Colonic mucosa (tissue), 4 donors: ENCODE measurements around the gene GLE1. TPM values are rescaled to one million over a fixed set of nuclear protein-coding genes. Genes with fewer than 3 reads are reported as not detected.

Source experiments
- DNase-seq: peaks from one replicate; pipeline ENCODE4 v3.0.0-alpha.2; 2020
- H3K27ac ChIP-seq: fragments of 200-600 bp; one replicate; pipeline ENCODE4 v1.8.0; 2021
- H3K27me3 ChIP-seq: fragments of 200-600 bp; one replicate; pipeline ENCODE4 v1.8.0; 2021
- H3K36me3 ChIP-seq: fragments of 200-600 bp; one replicate; pipeline ENCODE4 v1.8.0; 2021
- H3K4me1 ChIP-seq: fragments of 200-600 bp; one replicate; pipeline ENCODE4 v1.8.0; 2021; ENCODE audit warnings: mild to moderate bottlenecking
- H3K4me3 ChIP-seq: fragments of 200-600 bp; one replicate; pipeline ENCODE4 v1.8.0; 2021
- H3K9ac ChIP-seq, 2 donors: one replicate each; pipeline ENCODE4 v1.7.0; 2013; ENCODE audit warnings: control low read depth in 2 of 2, low read depth in 2 of 2, low read length in 2 of 2
- H3K9me3 ChIP-seq: fragments of 200-600 bp; one replicate; pipeline ENCODE4 v1.8.0; 2021
- intact Hi-C: fragments of 100-400 bp; cut with DNase I; formaldehyde crosslinking; loops from one replicate; pipeline ENCODE4 v1.14.1; 2022
- total RNA-seq, 2 donors: library from RNA; stranded (reverse); fragmentation: NEBNext Ultra II Directional in 1 of 2; extraction: Animal tissue kit (Norgen Biotek cat#: 25700) in 1 of 2; gene quantifications; one replicate each; pipeline ENCODE4 v1.2.1, GENCODE V29; 2021
- TF ChIP-seq, protein P1 (sequence below): fragments of 200-600 bp; IDR thresholded peaks from one replicate; pipeline ENCODE4 v1.8.0; 2022; ENCODE audit warnings: antibody characterized with exemption, mild to moderate bottlenecking
- donor health status: healthy.
- donor health status: DM: no; HTN: no; CAD: no.
- donor health status: DM: no; HTN: no; CAD: no.

Gene GLE1
- total RNA-seq, 2 donors from 2014 or later, result 30.7 to 44.5 TPM

DNA sequence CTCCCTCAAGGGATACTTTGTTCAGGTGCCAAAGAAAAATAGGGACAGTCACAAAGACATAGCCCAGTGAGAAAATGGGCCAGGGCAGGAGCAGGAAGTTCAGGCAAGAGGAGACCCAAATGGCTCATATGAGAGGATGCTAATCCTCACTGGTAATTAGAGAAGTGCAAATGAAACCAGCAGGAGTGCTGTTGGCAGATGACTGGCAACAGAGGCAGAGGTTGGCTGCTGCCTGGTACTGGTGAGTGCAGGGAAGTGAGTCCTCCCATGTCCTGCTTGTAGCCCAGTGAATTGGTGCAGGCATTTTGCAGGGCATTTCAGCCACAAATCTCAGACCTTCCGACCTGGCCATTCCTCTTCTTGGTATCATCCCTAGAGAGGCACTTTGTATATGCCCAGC, 25.3 kb upstream of the GLE1 start:
- DNase-seq, result no peak
- Histone ChIP-seq H3K9me3 (no peaks in the 10 kb centered on the region), H3K36me3 (peaks cover 4% of the 10 kb centered on the region), H3K27me3 (no peaks in the 10 kb centered on the region), H3K9ac (no peak overlapping the region), H3K27ac (no peak overlapping the region), H3K4me3 (no peak overlapping the region), H3K4me1 (no peaks in the 10 kb centered on the region)
- TF ChIP-seq, protein P1, sequence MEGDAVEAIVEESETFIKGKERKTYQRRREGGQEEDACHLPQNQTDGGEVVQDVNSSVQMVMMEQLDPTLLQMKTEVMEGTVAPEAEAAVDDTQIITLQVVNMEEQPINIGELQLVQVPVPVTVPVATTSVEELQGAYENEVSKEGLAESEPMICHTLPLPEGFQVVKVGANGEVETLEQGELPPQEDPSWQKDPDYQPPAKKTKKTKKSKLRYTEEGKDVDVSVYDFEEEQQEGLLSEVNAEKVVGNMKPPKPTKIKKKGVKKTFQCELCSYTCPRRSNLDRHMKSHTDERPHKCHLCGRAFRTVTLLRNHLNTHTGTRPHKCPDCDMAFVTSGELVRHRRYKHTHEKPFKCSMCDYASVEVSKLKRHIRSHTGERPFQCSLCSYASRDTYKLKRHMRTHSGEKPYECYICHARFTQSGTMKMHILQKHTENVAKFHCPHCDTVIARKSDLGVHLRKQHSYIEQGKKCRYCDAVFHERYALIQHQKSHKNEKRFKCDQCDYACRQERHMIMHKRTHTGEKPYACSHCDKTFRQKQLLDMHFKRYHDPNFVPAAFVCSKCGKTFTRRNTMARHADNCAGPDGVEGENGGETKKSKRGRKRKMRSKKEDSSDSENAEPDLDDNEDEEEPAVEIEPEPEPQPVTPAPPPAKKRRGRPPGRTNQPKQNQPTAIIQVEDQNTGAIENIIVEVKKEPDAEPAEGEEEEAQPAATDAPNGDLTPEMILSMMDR, result no peak
- intact Hi-C loops, result no loop called here

DNA sequence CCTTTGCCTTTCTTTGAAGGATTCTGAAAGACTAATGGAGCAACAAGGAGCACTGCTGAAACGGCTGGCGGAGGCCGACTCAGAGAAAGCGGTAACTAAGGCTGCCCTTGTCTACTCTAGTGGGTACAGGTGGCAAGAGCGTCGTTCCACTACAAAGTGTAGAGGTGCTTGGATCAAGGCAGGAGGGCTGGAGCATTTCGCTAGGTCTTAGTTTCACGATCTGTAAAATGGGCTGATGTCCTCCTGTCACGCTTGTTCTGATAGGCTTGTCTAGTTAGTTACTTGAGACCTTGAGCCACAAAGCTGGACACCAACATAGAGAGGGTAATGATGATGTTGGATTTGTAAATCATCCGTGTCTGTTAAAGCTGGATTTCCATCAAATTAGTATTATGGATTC, 23.0 kb upstream of the GLE1 start:
- intact Hi-C loops, result no loop called here
- Histone ChIP-seq H3K27me3 (no peaks in the 10 kb centered on the region), H3K4me3 (no peak overlapping the region), H3K27ac (no peak overlapping the region), H3K4me1 (no peaks in the 10 kb centered on the region), H3K9me3 (no peaks in the 10 kb centered on the region), H3K9ac (no peak overlapping the region), H3K36me3 (peaks cover 4% of the 10 kb centered on the region)
- DNase-seq, result no peak
- TF ChIP-seq, protein P1, result no peak

DNA sequence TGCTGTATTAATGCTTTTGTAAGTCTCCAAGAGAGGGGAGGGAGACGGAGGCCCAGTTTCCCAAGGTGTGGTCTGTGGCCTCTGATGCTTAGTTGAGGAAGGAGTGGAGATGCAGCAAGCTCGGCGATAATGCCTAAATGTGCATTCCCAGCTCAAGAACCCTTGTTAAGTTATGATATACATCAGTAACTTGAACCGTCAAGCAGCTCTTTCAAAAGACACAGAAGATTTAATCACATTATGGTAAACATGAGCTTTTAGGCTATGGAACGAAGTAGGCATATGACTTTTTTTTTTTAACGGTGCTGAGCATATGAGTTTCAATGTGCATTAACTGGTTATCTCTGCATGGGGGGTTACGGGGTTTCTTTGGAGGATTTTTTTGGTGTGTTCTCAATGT, 22.3 kb upstream of the GLE1 start:
- Histone ChIP-seq H3K27ac (no peak overlapping the region), H3K27me3 (no peaks in the 10 kb centered on the region), H3K9me3 (no peaks in the 10 kb centered on the region), H3K9ac (no peak overlapping the region), H3K4me3 (no peak overlapping the region), H3K4me1 (no peaks in the 10 kb centered on the region), H3K36me3 (peaks cover 4% of the 10 kb centered on the region)
- TF ChIP-seq, protein P1, result no peak
- intact Hi-C loops, result no loop called here
- no peak for DNase-seq

DNA sequence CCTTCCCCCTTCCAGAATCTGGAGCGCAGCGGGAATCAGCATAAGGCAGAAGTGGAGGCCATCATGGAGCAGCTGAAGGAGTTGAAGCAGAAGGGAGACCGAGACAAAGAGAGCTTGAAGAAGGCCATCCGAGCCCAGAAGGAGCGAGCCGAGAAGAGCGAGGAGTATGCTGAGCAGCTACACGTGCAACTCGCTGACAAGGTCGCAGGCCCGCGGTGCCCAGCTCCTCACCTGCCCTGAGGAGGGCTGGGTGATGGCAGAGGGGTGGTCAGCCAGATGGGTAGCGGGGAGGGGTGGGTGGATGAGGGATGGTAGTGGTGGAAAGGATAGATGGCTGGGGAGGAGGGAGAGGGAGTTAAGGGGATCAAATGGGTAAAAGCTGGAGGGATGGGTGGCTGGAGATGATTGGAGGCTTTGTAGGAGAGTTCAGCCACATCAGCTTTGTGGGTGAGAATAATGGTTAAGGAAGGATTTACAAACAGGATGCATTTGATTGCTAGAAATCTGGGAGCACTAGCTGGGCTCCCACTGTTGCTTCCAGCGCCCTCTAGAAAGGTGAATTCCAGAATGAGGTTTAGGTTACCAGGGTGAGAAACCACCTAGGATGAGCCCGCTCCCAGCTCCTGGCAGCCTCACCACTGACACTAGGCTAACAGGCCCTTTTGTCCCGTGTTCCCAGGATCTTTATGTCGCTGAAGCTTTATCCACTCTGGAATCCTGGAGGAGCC, 19.7 kb upstream of the GLE1 start:
- intact Hi-C loops, result no loop called here
- Histone ChIP-seq H3K9me3 (no peaks in the 10 kb centered on the region), H3K27ac (no peak overlapping the region), H3K36me3 (no peaks in the 10 kb centered on the region), H3K4me3 (no peak overlapping the region), H3K27me3 (no peaks in the 10 kb centered on the region), H3K4me1 (no peaks in the 10 kb centered on the region), H3K9ac (no peak overlapping the region)
- no peak for DNase-seq
- TF ChIP-seq, protein P1, result no peak

DNA sequence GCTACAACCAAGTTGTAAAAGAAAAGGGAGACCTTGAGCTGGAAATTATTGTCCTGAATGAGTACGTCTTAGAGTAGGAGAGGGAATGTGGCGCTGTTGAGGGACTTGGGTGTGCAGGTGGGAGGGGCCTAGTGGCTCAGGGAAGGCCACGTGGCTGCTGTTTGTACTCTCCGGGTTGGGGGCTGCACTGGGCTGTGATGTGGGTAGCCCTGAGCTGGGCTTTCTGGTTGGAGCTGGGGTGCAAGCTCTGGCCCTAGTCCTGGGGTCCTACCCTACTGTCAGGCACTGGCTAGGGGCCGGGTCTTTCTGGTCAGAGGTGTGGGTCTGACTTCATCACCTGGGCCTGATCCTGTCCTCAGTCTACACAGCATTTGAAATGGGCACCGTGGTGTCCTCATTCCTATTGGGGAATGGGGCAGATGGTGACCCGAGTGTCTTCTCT, 19.1 kb upstream of the GLE1 start:
- H3K36me3 ChIP-seq, result no peaks in the 10 kb centered on the region
- H3K4me1 ChIP-seq, result no peaks in the 10 kb centered on the region
- TF ChIP-seq, protein P1, result no peak
- intact Hi-C loops, result no loop called here
- H3K9ac ChIP-seq, result no peak overlapping the region
- H3K27ac ChIP-seq, result no peak overlapping the region
- no peak overlapping the region for H3K4me3 ChIP-seq
- no peak for DNase-seq
- no peaks in the 10 kb centered on the region for H3K27me3 ChIP-seq
- H3K9me3 ChIP-seq, result no peaks in the 10 kb centered on the region
